OCI-LY7 (cell line): ENCODE data around the gene STIL. TPM values are rescaled to one million over a fixed set of nuclear protein-coding genes. Genes with fewer than 3 reads are reported as not detected.
"Not testable (repeated sequence)": the region's sequence is repeated elsewhere in the genome, so short reads cannot be mapped to it uniquely, and the experiment has no call there.

Experiments used
- BruUV-seq: library from RNA; stranded (reverse); fragments of 400-500 nt; replicated peaks from 2 replicates; lab custom pipeline; 2021; lab: Mats Ljungman, UMichigan
- CTCF ChIA-PET: fragments of 300-600 bp; sonication (Branson Sonifier 250); formaldehyde crosslinking; loops from one replicate; lab custom pipeline; 2022; ENCODE audit warnings: antibody characterized with exemption; ENCODE audit not compliant: unreplicated experiment; lab: Charles Lee
- POLR2A ChIA-PET: fragments of 300-600 bp; sonication (Branson Sonifier 250); formaldehyde crosslinking; loops from one replicate; lab custom pipeline; 2022; ENCODE audit warnings: antibody characterized with exemption; lab: Charles Lee
- DNase-seq: peaks from one replicate; pipeline ENCODE4 v3.0.0-alpha.2; 2015; ENCODE audit warnings: low spot score
- H2AFZ ChIP-seq: fragments of 200-600 bp; sonication (generic), shearing (Covaris generic); 2 replicates; pipeline ENCODE4 v1.6.1; 2014; ENCODE audit warnings: mild to moderate bottlenecking, antibody characterized with exemption, low read length, moderate library complexity
- H3K27ac ChIP-seq: fragments of 200-600 bp; sonication (generic); 2 replicates; pipeline ENCODE4 v1.5.1; 2014; ENCODE audit warnings: mixed run types, low read depth, mild to moderate bottlenecking, moderate library complexity, low read length, inconsistent platforms; ENCODE audit not compliant: poor library complexity, severe bottlenecking
- H3K36me3 ChIP-seq: fragments of 200-600 bp; sonication (generic); 2 replicates; pipeline ENCODE4 v1.6.1; 2014; ENCODE audit warnings: mild to moderate bottlenecking, antibody characterized with exemption, low read length, moderate library complexity, mixed read lengths; ENCODE audit not compliant: insufficient read depth
- H3K4me1 ChIP-seq: fragments of 200-600 bp; sonication (generic); 2 replicates; pipeline ENCODE4 v1.5.1; 2014; ENCODE audit warnings: mild to moderate bottlenecking, low read length; ENCODE audit not compliant: insufficient read depth, poor library complexity, severe bottlenecking
- H3K4me2 ChIP-seq: fragments of 200-600 bp; sonication (generic); 2 replicates; pipeline ENCODE4 v1.6.1; 2014; ENCODE audit warnings: mild to moderate bottlenecking, low read length
- H3K4me3 ChIP-seq: fragments of 200-600 bp; sonication (generic); 2 replicates; pipeline ENCODE4 v1.5.1; 2014; ENCODE audit warnings: mild to moderate bottlenecking, low read depth, low read length; ENCODE audit not compliant: poor library complexity, severe bottlenecking
- H3K79me2 ChIP-seq: fragments of 200-600 bp; sonication (generic); 2 replicates; pipeline ENCODE4 v1.6.1; 2016; ENCODE audit warnings: low read depth, mild to moderate bottlenecking, low read length, moderate library complexity, mixed read lengths; ENCODE audit not compliant: insufficient read depth
- H3K9me2 ChIP-seq: fragments of 200-600 bp; sonication (generic); 2 replicates; pipeline ENCODE4 v1.6.1; 2016; ENCODE audit warnings: mild to moderate bottlenecking, low read length, mixed read lengths; ENCODE audit not compliant: insufficient read depth
- H3K9me3 ChIP-seq: fragments of 200-600 bp; sonication (generic); 2 replicates; pipeline ENCODE4 v1.6.1; 2014; ENCODE audit warnings: mild to moderate bottlenecking, mixed run types, low read length, mixed read lengths
- H4K20me1 ChIP-seq: fragments of 200-600 bp; sonication (generic); 2 replicates; pipeline ENCODE4 v1.6.1; 2014; ENCODE audit warnings: mild to moderate bottlenecking, antibody characterized with exemption, low read length, moderate library complexity, mixed read lengths; ENCODE audit not compliant: insufficient read depth
- EZH2phosphoT487 ChIP-seq: fragments of 200-600 bp; sonication (generic); IDR thresholded peaks from 2 replicates; pipeline ENCODE4 v1.6.1; 2018; ENCODE audit warnings: low read depth, borderline replicate concordance, mild to moderate bottlenecking, mixed run types, antibody characterized with exemption, low read length, moderate library complexity, mixed read lengths
- intact Hi-C: fragments of 100-400 bp; cut with micrococcal nuclease; formaldehyde crosslinking; loops from one replicate; pipeline ENCODE4 v1.10.0; 2022; ENCODE audit not compliant: unreplicated experiment
- total RNA-seq, 2 experiments: library from RNA; depleted of rRNA in 1 of 2; stranded (reverse); fragments of >200 nt in 1 of 2; shearing (Covaris generic) in 1 of 2; gene quantifications; 2 replicates each; pipeline ENCODE4 v1.2.3, GENCODE V29; 2014 to 2022
- TF ChIP-seq, protein P1 (sequence below): fragments of 200-600 bp; sonication (generic); conservative IDR thresholded peaks from 2 replicates; pipeline ENCODE4 v1.5.1; 2014; ENCODE audit warnings: mild to moderate bottlenecking, antibody characterized with exemption, low read length, moderate library complexity, mixed read lengths

STIL gene
- total RNA-seq, 2 experiments from 2014 or later: 46.6 to 60.0 TPM

DNA sequence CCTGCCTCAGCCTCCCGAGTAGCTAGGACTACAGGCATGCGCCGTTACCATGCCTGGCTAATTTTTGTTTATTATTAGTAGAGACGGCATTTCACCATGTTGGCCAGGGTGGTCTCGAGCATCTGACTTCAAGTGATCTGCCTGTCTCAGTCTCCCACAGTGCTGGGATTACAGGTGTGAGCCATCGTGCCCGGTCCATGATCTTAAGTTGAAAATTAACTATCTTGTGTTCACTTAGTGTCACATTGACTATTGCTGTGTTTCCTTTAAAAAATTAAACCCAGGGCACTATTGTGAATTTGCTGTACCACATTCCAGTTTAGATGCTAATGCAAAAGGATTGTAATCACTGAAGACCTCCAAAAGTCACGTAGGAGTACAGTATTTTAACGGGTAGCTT, 33.8 kb upstream of the STIL start:
- ChIA-PET CTCF (no interaction called here), POLR2A (no interaction called here)
- Histone ChIP-seq H4K20me1 (no peaks in the 10 kb centered on the region), H3K9me2 (no peaks in the 10 kb centered on the region), H3K79me2 (peaks cover 4% of the 10 kb centered on the region), H3K4me2 (no peak overlapping the region), H3K9me3 (no peaks in the 10 kb centered on the region), H3K36me3 (peaks cover 26% of the 10 kb centered on the region), H2AFZ (no peak overlapping the region), H3K27ac (no peak overlapping the region), H3K4me3 (no peak overlapping the region), H3K4me1 (no peaks in the 10 kb centered on the region)
- no peak for DNase-seq
- intact Hi-C loops: no loop called here
- BruUV-seq: no TSS peak
- TF ChIP-seq EZH2phosphoT487: no peak
- TF ChIP-seq, protein P1, sequence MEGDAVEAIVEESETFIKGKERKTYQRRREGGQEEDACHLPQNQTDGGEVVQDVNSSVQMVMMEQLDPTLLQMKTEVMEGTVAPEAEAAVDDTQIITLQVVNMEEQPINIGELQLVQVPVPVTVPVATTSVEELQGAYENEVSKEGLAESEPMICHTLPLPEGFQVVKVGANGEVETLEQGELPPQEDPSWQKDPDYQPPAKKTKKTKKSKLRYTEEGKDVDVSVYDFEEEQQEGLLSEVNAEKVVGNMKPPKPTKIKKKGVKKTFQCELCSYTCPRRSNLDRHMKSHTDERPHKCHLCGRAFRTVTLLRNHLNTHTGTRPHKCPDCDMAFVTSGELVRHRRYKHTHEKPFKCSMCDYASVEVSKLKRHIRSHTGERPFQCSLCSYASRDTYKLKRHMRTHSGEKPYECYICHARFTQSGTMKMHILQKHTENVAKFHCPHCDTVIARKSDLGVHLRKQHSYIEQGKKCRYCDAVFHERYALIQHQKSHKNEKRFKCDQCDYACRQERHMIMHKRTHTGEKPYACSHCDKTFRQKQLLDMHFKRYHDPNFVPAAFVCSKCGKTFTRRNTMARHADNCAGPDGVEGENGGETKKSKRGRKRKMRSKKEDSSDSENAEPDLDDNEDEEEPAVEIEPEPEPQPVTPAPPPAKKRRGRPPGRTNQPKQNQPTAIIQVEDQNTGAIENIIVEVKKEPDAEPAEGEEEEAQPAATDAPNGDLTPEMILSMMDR: no peak

DNA sequence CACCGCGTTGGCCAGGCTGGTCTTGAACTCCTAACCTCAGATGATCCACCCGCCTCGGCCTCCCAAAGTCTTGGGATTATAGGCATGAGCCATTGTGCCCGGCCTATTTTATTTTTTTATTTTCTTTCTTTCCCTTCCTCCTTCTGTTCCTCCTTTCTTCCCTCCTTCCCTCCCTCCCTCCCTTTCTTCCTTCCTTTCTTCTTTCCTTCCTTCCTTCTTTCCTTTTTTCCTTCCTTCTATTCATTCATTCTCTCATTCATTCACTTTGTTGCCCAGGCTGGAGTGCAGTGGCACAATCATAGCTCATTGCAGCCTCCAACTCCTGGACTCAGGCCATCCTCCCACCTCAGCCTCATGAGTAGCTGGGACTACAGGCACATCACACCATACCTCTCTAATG, 33.0 kb upstream of the STIL start:
- POLR2A ChIA-PET: interaction anchor here (0.7 kb wide), 1 partner anchor 68 kb away, joined by 4 read pairs; no protein-coding TSS in a partner anchor
- DNase-seq, H2AFZ ChIP-seq, H3K9me3 ChIP-seq, H3K9me2 ChIP-seq, intact Hi-C loops, H3K79me2 ChIP-seq, H3K4me2 ChIP-seq, CTCF ChIA-PET, H4K20me1 ChIP-seq, H3K4me3 ChIP-seq, BruUV-seq, H3K27ac ChIP-seq, H3K4me1 ChIP-seq: not testable (repeated sequence)
- peaks cover 26% of the 10 kb centered on the region for H3K36me3 ChIP-seq

DNA sequence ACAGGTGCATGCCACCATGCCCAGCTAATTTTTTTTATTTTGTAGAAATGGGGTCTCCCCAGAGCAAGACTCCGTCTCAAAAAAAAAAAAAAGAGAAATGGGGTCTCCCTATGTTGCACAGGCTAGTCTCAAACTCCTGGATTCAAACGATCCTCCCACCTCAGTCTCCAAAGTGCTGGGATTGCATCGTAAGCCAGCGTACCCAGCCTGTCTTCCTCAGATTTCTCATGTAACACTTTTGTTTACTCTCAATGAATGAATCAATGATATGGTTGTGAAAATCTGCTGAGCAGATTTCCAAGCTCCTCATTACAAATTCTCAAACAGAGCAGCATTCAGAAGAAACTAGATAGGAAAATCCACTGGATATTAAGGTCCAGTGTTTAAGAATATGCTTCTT, 26.3 kb upstream of the STIL start:
- ChIA-PET CTCF (no interaction called here), POLR2A (interaction anchor here (0.6 to 0.8 kb wide), 2 partner anchors 11 to 87 kb away, joined by 3 to 11 read pairs; no protein-coding TSS in a partner anchor)
- peaks cover 43% of the 10 kb centered on the region for H3K36me3 ChIP-seq

More for the DNA sequence above, 26.3 kb upstream of the STIL start:
- Histone ChIP-seq H3K4me2 (no peak overlapping the region), H3K9me2 (no peaks in the 10 kb centered on the region), H3K79me2 (peaks cover 47% of the 10 kb centered on the region), H2AFZ (no peak overlapping the region), H3K4me1 (peaks cover 6% of the 10 kb centered on the region), H3K4me3 (no peak overlapping the region), H3K9me3 (no peaks in the 10 kb centered on the region), H4K20me1 (no peaks in the 10 kb centered on the region), H3K27ac (no peak overlapping the region)
- DNase-seq: no peak
- TF ChIP-seq EZH2phosphoT487: no peak
- TF ChIP-seq, protein P1: no peak
- intact Hi-C loops: no loop called here
- no TSS peak for BruUV-seq
